DND-41 (cell line): ENCODE data around the gene GPR37L1.
A peak's percentile ranks its signal among the peaks of the same experiment; 100 is the strongest.

Experiments
- EZH2 ChIP-seq: IDR thresholded peaks from 3 replicates; pipeline ENCODE4 v1.6.1; 2012; ENCODE audit warnings: borderline replicate concordance, low read depth, mild to moderate bottlenecking, moderate library complexity, low read length, inconsistent platforms; ENCODE audit not compliant: severe bottlenecking
- TF ChIP-seq, protein P1 (sequence below): IDR thresholded peaks from 2 replicates; pipeline ENCODE4 v1.5.1; 2012; ENCODE audit warnings: borderline replicate concordance, low read length, moderate library complexity, mild to moderate bottlenecking; ENCODE audit not compliant: poor library complexity, severe bottlenecking; ENCODE audit errors: extremely low read depth

GRCh38 chr1:202170726-202171125 lies 48.0 kb downstream of the GPR37L1 start:
- TF ChIP-seq, protein P1, sequence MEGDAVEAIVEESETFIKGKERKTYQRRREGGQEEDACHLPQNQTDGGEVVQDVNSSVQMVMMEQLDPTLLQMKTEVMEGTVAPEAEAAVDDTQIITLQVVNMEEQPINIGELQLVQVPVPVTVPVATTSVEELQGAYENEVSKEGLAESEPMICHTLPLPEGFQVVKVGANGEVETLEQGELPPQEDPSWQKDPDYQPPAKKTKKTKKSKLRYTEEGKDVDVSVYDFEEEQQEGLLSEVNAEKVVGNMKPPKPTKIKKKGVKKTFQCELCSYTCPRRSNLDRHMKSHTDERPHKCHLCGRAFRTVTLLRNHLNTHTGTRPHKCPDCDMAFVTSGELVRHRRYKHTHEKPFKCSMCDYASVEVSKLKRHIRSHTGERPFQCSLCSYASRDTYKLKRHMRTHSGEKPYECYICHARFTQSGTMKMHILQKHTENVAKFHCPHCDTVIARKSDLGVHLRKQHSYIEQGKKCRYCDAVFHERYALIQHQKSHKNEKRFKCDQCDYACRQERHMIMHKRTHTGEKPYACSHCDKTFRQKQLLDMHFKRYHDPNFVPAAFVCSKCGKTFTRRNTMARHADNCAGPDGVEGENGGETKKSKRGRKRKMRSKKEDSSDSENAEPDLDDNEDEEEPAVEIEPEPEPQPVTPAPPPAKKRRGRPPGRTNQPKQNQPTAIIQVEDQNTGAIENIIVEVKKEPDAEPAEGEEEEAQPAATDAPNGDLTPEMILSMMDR, result peak; percentile 5
- no peak for TF ChIP-seq EZH2
